ENCODE data around the gene TULP4.
"Not testable (repeated sequence)": the region's sequence is repeated elsewhere in the genome, so short reads cannot be mapped to it uniquely, and the experiment has no call there.

TULP4 gene

DNA sequence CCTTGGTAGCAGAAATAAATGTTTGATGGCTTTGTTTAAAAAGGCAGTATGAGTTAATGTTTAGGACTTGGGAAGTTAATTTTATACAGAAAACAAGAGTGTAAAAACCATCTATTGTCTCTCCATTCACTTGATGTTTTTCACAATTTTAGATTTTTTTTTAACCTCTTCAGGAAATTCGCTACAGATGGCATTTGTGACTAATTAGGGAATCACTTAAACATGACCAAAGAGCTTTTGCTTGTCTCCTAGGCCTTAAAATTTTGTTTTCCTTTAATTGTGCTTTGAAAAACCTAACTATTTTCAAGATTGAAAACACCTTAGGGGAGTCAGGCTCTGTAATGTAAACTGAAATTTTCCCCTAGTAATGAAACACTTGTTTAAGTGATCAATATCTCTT, 17.3 kb downstream of the TULP4 start:
- DNase-seq: no peak

DNA sequence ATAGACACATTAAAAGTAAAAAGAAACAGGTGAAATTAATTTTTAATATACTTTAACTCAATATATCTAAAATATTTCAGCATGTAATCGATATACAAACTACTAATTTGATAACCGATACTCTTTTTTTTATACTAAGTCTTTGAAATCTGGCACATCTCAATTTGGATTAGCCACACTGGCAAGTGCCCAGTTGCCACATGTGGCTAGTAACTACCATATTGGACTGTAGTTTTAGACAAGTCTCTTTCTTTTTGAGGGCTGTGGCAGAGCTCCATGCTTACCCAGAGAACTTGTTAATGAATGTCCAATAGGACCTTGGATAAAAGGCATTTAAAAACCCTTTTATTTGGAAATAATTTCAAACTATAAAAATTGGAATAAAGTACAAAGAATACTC, 17.8 kb downstream of the TULP4 start:
- no peak for DNase-seq

DNA sequence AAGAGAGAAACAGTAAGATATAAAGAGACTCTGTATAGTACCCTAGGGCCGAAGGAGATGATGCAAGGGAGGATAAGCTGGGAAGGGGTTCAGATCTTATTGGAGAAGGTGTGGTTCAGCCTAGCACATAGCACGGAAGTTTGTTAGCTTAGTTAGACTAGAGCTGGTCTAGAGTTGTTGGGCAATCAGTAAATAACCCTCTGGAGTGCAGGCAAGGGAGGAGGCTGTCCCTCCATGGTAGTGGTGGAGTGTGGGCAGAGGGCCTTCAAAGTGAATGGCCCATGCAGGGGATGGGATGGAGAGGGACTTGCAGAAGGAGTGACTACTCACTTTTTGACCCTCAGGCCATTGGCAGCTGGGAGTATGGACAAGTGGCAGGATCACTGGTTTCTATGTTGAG, 20.0 kb downstream of the TULP4 start:
- no peak for DNase-seq

DNA sequence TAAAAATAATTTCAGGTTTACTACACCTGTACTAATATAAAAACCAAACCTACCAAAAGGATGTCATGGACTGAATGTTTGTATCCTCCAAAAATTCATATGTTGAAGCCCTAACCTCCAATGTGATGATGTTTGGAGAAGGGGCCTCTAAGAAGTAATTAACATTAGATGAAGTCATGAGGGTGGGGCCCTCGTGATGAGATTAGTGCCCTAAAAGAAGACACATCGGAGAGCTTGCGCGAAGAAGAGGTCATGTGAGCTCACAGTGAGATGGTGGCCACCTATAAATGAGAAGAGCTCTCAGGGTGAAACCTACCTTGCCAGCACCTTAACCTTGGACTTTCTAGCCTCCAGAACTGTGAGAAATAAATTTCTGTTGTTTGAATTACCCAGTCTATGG, 20.8 kb downstream of the TULP4 start:
- no peak for DNase-seq

DNA sequence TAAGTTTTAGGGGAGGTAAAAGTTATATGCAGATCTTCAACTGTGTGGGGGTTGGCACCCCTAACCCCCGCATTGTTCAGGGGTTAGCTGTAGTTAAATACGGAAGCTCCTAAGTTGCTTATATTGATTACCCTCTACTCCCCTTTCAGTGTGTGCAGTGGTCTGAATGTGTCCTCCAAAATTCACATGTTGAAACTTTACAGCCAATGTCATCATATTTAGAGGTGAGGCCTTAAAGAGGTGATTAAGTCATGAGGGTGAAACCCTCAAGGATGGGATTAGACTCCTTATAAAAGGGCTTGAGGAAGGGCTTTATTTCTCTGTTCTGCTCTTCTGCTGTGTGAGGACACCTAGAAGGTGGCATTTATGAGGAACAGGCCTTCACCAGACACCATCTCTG, 22.3 kb downstream of the TULP4 start:
- no peak for DNase-seq

DNA sequence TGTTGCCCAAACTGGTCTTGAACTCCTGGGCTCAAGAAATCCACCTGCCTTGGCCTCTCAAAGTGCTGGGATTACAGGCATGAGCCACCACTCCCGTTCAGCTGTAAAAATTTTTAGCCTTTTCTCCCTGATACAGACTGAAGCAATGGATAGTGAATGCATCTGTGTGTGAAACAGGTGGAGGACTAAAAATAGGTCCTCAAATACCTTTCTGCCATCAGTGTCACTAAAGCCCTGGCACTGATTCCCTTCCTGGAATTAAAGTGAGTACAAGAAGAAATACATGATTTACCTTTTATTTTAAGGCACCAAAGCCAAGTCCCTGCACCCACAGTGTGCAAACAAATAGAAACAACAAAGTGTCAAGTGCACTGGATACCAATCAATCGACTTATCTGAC, 25.1 kb downstream of the TULP4 start:
- no peak for DNase-seq

DNA sequence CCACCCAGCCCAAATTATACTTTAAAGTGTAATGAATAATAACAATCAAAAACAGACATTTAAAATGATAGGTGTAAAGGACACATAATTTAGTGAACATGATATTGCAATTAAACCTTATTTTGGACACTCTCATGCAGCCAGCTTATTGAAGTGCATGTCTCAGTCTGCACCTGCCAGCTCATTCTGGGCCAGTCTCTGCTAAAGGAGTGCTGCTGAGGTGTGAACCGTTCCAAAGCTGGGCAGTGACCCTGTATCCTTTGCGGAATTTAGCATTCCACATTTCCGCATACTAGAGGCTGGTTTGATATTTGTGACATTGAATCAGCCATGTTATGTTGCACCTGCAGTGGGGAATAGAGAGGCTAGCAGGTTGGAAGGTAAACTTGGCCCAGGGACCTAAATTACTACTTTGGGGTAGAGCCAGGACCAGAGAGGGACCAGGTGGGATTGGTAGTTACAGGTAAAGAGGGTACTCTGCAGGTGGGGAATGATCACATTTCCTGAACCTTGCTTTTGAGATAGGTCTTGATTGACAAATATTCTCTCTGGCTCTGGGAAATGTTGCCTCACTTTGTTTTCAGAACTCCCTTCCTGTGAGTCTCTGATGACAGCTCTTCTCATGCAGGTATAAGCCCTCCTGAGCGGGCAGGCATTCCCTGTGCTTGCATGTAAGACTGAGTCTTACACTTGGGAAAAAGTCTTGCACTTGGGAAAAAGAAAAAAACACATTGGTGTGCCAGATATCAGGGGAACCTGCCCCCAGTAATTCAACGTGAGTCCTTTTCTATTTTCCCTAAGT, 26.2 kb downstream of the TULP4 start:
- no peak for DNase-seq

DNA sequence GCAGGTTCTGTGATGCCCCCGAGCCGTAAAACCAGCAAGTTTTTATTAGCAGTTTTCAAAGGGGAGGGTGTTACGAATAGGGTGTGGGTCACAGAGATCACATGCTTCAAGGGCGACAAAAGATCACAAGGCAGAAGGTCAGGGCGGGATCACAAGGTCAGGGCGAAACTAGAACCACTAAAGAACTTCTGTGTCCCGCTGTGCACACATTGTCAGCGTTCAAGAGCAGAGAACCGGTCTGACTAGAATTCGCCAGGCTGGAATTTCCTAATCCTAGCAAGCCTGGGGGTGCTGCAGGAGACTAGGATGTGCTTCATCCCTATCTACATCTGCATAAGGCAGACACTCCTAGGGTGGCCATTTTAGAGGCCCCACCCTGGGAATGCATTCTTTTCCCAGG, 26.9 kb downstream of the TULP4 start:
- DNase-seq: not testable (repeated sequence)

DNA sequence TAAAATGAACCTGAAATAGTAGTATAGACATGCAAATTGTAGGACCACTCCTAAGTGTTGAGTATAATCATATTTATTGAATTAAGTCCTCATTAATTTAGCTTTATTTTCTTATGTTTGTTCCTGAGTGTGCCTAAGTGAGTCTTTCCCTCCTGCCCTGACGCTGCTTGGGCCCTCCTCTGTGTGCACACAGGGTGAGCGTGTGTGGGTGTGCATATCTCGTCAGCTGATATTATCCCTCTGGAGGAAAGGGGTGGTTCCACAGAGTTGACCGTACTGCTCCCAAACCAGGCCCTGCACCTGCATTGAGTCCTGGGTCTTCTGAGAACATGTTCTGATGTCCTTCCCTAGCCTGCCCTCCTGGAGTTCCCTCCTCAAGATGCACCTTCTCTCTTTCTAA, 28.0 kb downstream of the TULP4 start:
- DNase-seq: no peak

DNA sequence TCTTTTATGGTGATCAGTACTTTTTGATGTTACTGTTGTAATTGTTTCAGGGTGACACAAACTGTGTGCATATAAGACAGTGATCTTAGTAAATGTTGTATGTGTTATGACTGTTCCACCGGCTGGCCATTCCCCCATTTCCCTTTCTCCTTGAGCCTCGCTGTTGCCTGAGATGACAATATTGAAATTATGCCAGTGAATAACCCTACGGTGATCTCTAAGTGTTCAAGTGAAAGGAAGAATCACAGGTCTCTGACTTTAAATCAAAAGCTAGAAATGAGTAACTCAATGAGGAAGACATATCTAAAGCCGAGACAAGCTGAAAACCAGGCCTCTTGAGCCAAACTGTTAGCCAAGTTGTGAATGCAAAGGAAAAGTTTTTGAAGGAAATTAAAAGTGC, 32.3 kb downstream of the TULP4 start:
- no peak for DNase-seq

DNA sequence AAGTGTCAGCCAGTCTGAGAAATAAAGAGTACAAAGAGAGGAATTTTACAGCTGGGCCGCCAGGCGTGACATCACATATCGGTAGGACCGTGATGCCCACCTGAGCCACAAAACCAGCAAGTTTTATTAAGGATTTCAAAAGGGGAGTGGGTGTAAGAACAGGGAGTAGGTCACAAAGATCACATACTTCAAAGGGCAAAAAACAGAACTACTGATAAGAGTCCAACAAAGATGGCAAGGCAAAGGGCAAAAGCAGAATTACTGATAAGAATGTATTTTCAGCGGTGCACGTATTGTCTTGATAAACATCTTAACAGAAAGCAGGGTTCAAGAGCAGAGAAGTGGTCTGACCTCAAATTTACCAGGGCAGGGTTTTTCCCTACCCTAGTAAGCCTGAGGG, 33.2 kb downstream of the TULP4 start:
- not testable (repeated sequence) for DNase-seq

DNA sequence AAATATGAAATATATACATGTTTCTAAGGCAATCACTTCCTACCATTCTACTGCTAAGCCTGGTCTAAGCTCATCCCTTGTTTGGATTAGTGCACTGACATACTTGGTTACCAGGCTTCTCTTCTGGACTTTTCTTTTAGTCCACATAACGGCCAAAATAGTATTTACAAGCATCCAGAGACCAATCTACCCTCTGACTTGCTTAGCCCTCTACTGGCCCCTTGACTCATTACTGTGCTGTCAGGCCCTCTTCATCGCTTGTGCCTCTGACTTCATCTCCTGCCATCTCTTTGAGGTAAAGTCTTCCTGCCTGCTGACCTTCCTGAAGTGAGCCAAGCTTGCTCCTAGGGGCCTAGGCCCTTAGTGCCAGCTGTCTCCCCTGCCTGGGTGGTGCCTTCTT, 35.1 kb downstream of the TULP4 start:
- DNase-seq: no peak

DNA sequence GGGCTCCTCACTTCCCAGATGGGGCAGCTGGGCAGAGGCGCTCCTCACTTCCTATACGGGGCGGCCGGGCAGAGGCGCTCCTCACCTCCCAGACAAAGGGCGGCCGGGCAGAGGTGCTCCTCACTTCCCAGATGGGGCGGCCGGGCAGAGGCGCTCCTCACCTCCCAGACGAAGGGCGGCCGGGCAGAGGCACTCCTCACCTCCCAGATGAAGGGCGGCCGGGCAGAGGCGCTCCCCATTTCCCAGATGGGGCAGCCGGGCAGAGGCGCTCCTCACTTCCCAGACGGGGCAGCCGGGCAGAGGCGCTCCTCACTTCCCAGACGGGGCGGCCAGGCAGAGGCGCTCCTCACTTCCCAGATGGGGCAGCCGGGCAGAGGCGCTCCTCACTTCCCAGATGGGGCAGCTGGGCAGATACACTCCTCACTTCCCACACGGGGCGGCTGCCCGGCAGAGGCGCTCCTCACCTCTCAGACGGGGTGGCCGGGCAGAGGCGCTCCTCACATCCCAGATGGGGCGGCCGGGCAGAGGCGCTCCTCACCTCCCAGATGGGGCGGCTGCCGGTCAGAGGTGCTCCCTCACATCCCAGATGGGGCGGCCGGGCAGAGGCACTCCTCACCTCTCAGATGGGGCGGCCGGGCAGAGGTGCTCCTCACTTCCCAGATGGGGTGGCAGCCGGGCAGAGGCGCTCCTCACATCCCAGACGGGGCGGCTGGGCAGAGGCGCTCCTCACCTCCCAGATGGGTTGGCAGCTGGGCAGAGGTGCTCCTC, 36.7 kb downstream of the TULP4 start:
- DNase-seq: not testable (repeated sequence)

DNA sequence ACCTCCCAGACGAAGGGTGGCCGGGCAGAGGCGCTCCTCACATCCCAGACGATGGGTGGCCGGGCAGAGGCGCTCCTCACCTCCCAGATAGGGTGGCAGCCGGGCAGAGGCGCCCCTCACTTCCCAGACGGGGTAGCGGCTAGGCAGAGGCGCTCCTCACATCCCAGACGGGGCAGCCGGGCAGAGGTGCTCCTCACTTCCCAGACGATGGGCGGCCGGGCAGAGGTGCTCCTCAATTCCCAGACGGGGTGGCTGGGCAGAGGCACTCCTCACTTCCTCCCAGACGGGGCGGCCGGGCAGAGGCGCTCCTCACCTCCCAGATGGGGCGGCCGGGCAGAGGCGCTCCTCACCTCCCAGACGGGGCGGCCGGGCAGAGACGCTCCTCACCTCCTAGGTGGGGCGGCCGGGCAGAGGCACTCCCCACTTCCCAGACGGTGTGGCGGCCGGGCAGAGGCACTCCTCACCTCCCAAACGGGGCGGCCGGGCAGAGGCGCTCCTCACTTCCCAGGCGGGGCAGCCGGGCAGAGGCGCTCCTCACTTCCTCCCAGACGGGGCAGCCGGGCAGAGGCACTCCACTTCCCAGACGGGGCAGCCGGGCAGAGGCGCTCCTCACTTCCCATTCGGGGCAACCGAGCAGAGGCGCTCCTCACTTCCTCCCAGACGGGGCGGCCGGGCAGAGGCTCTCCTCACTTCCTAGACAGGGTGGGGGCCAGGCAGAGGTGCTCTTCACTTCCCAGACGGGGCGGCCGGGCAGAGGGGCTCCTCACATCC, 37.4 kb downstream of the TULP4 start:
- DNase-seq: not testable (repeated sequence)

DNA sequence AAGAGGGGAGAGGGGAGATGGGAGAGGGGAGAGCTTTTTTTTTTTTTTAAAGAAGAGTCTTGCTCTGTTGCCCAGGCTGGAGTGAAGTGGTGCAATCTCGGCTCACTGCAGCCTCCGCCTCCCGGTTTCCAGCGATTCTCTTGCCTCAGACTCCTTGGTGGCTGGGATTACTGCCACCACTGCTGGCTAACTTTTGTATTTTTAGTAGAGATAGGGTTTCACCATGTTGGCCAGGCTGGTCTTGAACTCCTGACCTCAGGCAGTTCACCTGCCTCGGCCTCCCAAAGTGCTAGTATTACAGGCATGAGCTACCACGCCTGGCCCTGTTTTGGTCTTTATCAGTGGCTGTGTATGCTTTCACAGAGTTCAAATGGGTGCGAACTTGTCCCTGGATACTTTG, 38.5 kb downstream of the TULP4 start:
- not testable (repeated sequence) for DNase-seq

DNA sequence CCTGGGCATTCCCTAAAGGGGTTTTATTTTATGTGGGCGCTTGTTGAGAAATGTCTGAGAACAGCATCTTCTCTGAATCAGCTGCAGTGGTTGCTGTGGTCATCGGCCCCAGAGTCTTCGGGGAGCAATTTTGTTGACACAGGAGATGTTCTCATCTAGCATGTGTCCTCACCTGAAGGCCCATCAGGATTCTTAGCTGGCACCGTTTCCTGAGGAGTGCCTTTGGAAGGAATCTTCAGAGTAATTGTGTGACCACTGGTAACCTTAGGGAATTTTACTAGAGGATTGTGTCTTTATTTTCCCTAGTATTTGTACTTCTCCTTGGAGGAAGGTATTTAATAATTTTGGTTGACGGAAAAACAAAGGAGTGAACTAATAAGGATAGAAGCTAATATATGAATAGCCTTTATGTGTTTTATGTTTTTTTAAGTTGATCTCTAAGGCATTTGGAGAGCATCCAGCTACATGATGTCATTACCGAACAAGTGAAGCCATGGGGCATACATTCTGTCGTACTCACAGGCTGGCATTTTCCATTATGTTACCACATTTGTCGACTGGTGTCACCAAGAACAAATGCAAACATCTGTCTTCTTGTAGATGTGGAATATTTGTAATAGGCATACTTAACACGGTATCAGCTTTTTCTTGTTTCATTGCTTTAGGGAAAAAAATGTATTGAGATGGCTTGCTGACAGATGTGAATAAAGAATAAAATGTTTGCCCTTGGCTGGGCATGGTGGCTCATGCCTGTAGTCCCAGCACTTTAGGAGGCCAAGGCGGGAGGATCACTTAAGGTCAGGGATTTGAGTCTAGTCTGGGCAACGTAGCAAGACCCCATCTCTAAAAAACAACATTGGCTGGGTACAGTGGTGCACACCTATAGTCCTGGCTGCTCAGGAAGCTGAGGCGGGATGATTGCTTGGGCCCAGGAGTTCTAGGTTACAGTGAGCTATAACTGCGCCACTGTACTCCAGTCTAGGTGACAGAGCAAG, 41.9 kb downstream of the TULP4 start:
- no peak for DNase-seq

DNA sequence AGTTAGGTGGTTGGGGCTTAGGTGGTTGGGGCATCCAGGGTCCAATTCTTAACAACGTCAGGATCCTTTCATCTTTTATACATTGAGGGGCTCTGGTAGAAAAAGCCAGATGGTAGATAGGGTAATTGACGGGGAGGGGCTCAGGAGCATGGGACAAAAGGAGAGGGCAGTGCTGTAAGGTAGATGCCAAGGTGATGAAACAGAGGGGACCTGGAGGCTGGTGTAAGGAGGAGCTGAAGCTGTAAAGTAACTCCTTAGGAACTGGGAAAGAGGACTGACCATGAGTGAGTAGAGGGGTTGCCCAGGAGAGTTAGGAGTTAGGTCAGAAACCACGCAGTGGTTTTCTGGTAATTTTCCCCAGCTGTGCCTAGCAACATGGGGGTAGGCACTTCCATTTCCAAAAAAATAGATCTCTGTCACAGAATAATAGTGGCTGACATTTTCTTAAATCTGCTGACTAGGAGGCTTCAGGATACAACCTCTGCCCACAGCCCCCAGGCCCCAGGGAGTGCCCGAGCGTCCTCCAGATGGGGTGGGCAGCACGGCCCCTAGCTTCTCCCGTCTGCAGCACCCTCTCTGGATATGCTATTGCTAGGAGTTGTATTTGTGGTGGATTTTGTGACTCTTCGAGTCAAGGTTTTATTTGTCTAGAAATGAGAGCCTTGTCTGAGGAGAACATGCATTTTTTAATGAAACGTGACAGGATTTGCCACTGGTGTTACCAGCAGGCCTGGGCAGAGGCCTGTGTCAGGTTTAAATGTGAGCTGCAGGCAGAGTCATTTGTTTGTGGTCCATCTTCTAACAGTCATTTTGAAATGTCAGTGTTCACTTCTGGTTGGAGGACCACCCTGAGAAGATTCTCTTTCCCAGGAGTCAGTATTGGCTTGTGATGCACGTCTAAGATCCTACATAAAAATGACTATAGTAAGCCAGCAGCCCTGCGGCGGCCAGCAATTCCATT, 44.6 kb downstream of the TULP4 start:
- DNase-seq: no peak

DNA sequence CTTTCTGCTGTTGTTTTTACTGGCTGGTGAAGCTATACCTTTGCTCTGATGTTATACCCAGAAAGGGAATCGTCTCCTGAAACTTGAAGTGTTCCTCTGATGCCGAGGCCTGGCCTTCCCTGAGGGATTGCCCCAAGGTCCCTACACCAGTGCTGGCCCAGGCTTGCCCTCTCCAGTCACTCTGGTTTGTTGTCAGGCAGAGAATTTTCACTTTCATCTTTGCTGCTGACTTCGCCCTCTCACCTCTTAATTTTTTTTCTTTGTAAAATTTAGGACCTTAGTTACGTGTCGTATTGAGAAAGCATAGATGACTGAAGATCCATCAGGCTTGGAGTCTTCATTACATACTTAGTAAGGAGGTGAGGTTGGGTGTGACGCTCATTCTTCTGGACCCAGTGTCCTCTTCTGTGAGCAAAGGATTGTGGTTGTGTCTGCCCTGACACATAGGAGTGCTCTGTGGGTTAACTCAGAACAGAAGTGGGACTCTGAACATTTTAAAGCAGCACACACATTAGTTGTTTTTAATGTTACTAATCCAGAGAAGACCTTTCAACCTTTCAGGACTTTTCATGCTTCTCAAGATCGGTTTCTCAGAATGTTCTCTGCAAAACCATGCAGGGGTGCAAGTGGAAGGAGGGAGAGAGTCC, 45.4 kb downstream of the TULP4 start:
- DNase-seq: no peak

DNA sequence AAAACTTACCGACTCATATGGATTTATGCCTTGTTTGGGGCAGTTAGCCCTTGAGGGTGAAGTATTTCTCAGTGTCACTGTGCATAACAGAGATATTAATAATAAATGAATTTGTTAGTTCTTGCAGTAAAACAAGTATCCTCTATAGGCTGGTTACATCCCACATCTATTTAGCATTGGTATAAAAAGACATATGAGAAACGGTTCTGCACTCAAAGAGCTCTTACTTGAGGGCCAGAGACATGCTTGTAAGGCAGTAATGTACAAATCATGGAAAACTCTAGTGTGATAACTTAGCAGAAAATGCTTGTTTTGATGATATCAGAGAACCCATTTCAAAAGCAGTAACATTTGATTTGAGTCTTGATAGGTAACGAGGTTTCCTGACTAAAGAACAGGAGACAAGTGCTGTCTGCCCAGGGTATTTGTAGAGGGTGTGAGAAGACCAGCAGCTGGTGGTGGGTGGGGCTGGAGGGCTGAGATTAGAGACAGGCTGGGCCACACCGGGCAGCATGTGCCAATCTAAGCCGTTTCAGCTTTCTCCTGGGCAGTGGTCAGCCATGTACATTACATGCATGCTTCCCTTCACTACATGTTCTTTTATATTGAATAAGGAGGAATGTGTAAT, 46.3 kb downstream of the TULP4 start:
- DNase-seq: no peak

DNA sequence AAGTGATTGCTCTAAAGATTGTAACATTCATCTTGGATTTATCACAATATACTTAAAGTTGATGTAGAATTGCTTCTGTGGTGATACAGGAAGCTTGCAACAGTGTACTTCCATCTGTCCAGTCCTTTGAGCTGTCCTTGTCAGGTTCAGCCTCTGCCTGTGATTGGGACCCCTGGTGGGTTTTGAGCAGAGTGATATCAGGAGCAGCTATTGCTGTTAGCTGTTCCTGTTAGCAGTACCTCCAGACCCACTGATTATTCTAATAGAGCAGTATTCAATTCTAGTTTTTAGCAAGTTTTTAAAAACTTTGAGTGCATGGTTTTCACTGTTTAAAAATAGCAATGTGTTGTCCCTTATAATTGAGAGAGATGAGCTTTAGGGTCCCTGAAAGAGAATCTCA, 48.8 kb downstream of the TULP4 start:
- DNase-seq: no peak
